ENCODE data around the gene SERAC1. TPM values are rescaled to one million over a fixed set of nuclear protein-coding genes. Genes with fewer than 3 reads are reported as not detected.
"Not testable (repeated sequence)": the region's sequence is repeated elsewhere in the genome, so short reads cannot be mapped to it uniquely, and the experiment has no call there.

SERAC1 gene
- total and polyA plus RNA-seq, 2 donors (not counting 3 experiments of a cell fraction or from before 2014, with no cell fraction given), result 4.9 to 5.7 TPM

- dilution Hi-C loops (cut with MboI; ENCODE audit: extremely low pct_ligation_motif_present, low sequenced_read_pairs), result no loop called here
- CTCF ChIA-PET, result interaction anchor here (1.3 to 2.4 kb wide), 2 partner anchors 9 to 21 kb away, joined by 6 to 9 read pairs; no protein-coding TSS in a partner anchor
- TF ChIP-seq EZH2 (IDR thresholded peaks at IDR 0.05; ENCODE audit: borderline replicate concordance, low read depth, low read length, severe bottlenecking) (no peak), JUN (IDR thresholded peaks at IDR 0.05; ENCODE audit: borderline replicate concordance, insufficient read depth, insufficient read length, low read depth) (no peak), MYC (IDR thresholded peaks at IDR 0.05; ENCODE audit: low read depth, low read length) (no peak)
These were observed 14.5 kb downstream of the SERAC1 start for GRCh38 chr6:158153576-158153975.

GRCh38 chr6:158152659-158153058 is 15.4 kb downstream of the SERAC1 start:
- FAIRE-seq, result no peak
- H3K4me3 ChIP-seq (replicated peaks in 1 of 3; ENCODE audit: insufficient read depth in 1 of 3, low read depth in 1 of 3, low read length in 3 of 3), result no peak overlapping the region
- no peaks in the 10 kb centered on the region for H3K79me2 ChIP-seq (ENCODE audit: control insufficient read depth, insufficient read depth, low read length)
- no peaks in the 10 kb centered on the region for H3K27me3 ChIP-seq (ENCODE audit: control insufficient read depth in 2 of 2, insufficient read depth in 2 of 2, low read length in 2 of 2)
- peaks cover 0 to 2% of the 10 kb centered on the region in 2 experiments for H3K36me3 ChIP-seq (ENCODE audit: control insufficient read depth in 2 of 2, extremely low read depth in 1 of 2, insufficient read depth in 2 of 2, low read length in 2 of 2)
- H3K27ac ChIP-seq (ENCODE audit: insufficient read depth, low read depth, low read length), result no peak overlapping the region
- no TSS peak for BruUV-seq (replicated peaks)
- no peaks in the 10 kb centered on the region for H4K20me1 ChIP-seq (replicated peaks; ENCODE audit: control insufficient read depth, extremely low read depth, insufficient read depth, low read length)
- intact Hi-C loops (cut with micrococcal nuclease) (no loop called here), dilution Hi-C loops (cut with MboI; ENCODE audit: extremely low pct_ligation_motif_present, low sequenced_read_pairs) (no loop called here)
- TF ChIP-seq POLR2AphosphoS5 (IDR thresholded peaks at IDR 0.05; ENCODE audit: insufficient read depth, low read depth, low read length) (no peak), GATA2 (IDR thresholded peaks at IDR 0.05; ENCODE audit: insufficient read depth, insufficient read length, low read depth, low read length) (no peak), EZH2 (IDR thresholded peaks at IDR 0.05; ENCODE audit: borderline replicate concordance, low read depth, low read length, severe bottlenecking) (no peak), CTCF (IDR thresholded peaks at IDR 0.05; ENCODE audit: extremely low read depth in 1 of 2, insufficient read depth in 1 of 2, low read depth in 1 of 2, low read length in 2 of 2) (no peak), MAX (IDR thresholded peaks at IDR 0.05; ENCODE audit: insufficient read depth, insufficient read length) (no peak)
- ChIA-PET CTCF (interaction anchor here (2.4 kb wide), 1 partner anchor 8 kb away, joined by 9 read pairs; no protein-coding TSS in a partner anchor), POLR2A (no interaction called here)
- H3K4me2 ChIP-seq (ENCODE audit: insufficient read depth, low read length), result no peak overlapping the region
- H3K9me1 ChIP-seq (replicated peaks; ENCODE audit: control insufficient read depth, extremely low read depth, insufficient read depth, low read length), result no peaks in the 10 kb centered on the region
- no peak overlapping the region for H3K9ac ChIP-seq (replicated peaks; ENCODE audit: extremely low read depth, insufficient read depth, low read length)
- H3K9me3 ChIP-seq (replicated peaks; ENCODE audit: control insufficient read depth, insufficient read depth, low read length), result no peaks in the 10 kb centered on the region
- H3K4me1 ChIP-seq (ENCODE audit: control insufficient read depth, extremely low read depth, insufficient read depth, low read length), result no peaks in the 10 kb centered on the region
- DNase-seq (ENCODE audit: low read depth, low spot score), result no peak
- H2AFZ ChIP-seq (ENCODE audit: low read depth, low read length), result no peak overlapping the region

More at GRCh38 chr6:158153576-158153975, 14.5 kb downstream of the SERAC1 start:
- FAIRE-seq, result no peak
- H3K9me3 ChIP-seq (replicated peaks; ENCODE audit: control insufficient read depth, insufficient read depth, low read length), result no peaks in the 10 kb centered on the region
- peaks cover 0 to 2% of the 10 kb centered on the region in 2 experiments for H3K36me3 ChIP-seq (ENCODE audit: control insufficient read depth in 2 of 2, extremely low read depth in 1 of 2, insufficient read depth in 2 of 2, low read length in 2 of 2)
- BruUV-seq (replicated peaks), result no TSS peak
- H3K9ac ChIP-seq (replicated peaks; ENCODE audit: extremely low read depth, insufficient read depth, low read length), result no peak overlapping the region
- no peaks in the 10 kb centered on the region for H4K20me1 ChIP-seq (replicated peaks; ENCODE audit: control insufficient read depth, extremely low read depth, insufficient read depth, low read length)
- POLR2A ChIA-PET, result no interaction called here
- no peak overlapping the region for H3K4me3 ChIP-seq (replicated peaks in 1 of 3; ENCODE audit: insufficient read depth in 1 of 3, low read depth in 1 of 3, low read length in 3 of 3)
- no peak overlapping the region for H3K27ac ChIP-seq (ENCODE audit: insufficient read depth, low read depth, low read length)
- H2AFZ ChIP-seq (ENCODE audit: low read depth, low read length), result no peak overlapping the region
- no peaks in the 10 kb centered on the region for H3K9me1 ChIP-seq (replicated peaks; ENCODE audit: control insufficient read depth, extremely low read depth, insufficient read depth, low read length)
- intact Hi-C loops (cut with micrococcal nuclease), result no loop called here
- H3K79me2 ChIP-seq (ENCODE audit: control insufficient read depth, insufficient read depth, low read length), result no peaks in the 10 kb centered on the region
- no peaks in the 10 kb centered on the region for H3K27me3 ChIP-seq (ENCODE audit: control insufficient read depth in 2 of 2, insufficient read depth in 2 of 2, low read length in 2 of 2)
- H3K4me2 ChIP-seq (ENCODE audit: insufficient read depth, low read length), result no peak overlapping the region
- no peaks in the 10 kb centered on the region for H3K4me1 ChIP-seq (ENCODE audit: control insufficient read depth, extremely low read depth, insufficient read depth, low read length)
- no peak for DNase-seq (ENCODE audit: low read depth, low spot score)

- H3K4me3 ChIP-seq (replicated peaks in 1 of 3; ENCODE audit: insufficient read depth in 1 of 3, low read depth in 1 of 3, low read length in 3 of 3); H2AFZ ChIP-seq (ENCODE audit: low read depth, low read length); BruUV-seq (replicated peaks); intact Hi-C loops (cut with micrococcal nuclease); dilution Hi-C loops (cut with MboI; ENCODE audit: extremely low pct_ligation_motif_present, low sequenced_read_pairs); H3K9ac ChIP-seq (replicated peaks; ENCODE audit: extremely low read depth, insufficient read depth, low read length); DNase-seq (ENCODE audit: low read depth, low spot score); POLR2A ChIA-PET; H3K9me1 ChIP-seq (replicated peaks; ENCODE audit: control insufficient read depth, extremely low read depth, insufficient read depth, low read length); H3K79me2 ChIP-seq (ENCODE audit: control insufficient read depth, insufficient read depth, low read length); H3K27me3 ChIP-seq (ENCODE audit: control insufficient read depth in 2 of 2, insufficient read depth in 2 of 2, low read length in 2 of 2); FAIRE-seq; H3K4me2 ChIP-seq (ENCODE audit: insufficient read depth, low read length); H3K9me3 ChIP-seq (replicated peaks; ENCODE audit: control insufficient read depth, insufficient read depth, low read length); H3K4me1 ChIP-seq (ENCODE audit: control insufficient read depth, extremely low read depth, insufficient read depth, low read length); H3K36me3 ChIP-seq (ENCODE audit: control insufficient read depth in 2 of 2, extremely low read depth in 1 of 2, insufficient read depth in 2 of 2, low read length in 2 of 2); H4K20me1 ChIP-seq (replicated peaks; ENCODE audit: control insufficient read depth, extremely low read depth, insufficient read depth, low read length); H3K27ac ChIP-seq (ENCODE audit: insufficient read depth, low read depth, low read length): not testable (repeated sequence)
- CTCF ChIA-PET, result interaction anchor here (1.0 to 3.7 kb wide), 3 partner anchors 9 to 69 kb away, joined by 4 to 22 read pairs (median 5); no protein-coding TSS in a partner anchor
These were observed 16.0 kb downstream of the SERAC1 start for GRCh38 chr6:158152025-158152424.

Measured in endothelial cell of umbilical vein (primary cell).